Activated CD4-positive, alpha-beta T cell treated with anti-CD3 and anti-CD28 coated beads, Interleukin-2, amount 50 U/mL, for 16 hours (primary cell): Measurements from ENCODE around the gene AFAP1L2.
"Not testable (repeated sequence)": the region's sequence is repeated elsewhere in the genome, so short reads cannot be mapped to it uniquely, and the experiment has no call there.

Experiments used
- DNase-seq: peaks from one replicate; pipeline ENCODE4 v3.0.0-alpha.2; 2020

Gene AFAP1L2

GRCh38 chr10:114334301-114334700, 70.0 kb downstream of the AFAP1L2 start:
- no peak for DNase-seq

GRCh38 chr10:114333441-114333840, 70.9 kb downstream of the AFAP1L2 start:
- not testable (repeated sequence) for DNase-seq

- DNase-seq = no peak
Observed at GRCh38 chr10:114332301-114333192, 71.8 kb downstream of the AFAP1L2 start.

DNA sequence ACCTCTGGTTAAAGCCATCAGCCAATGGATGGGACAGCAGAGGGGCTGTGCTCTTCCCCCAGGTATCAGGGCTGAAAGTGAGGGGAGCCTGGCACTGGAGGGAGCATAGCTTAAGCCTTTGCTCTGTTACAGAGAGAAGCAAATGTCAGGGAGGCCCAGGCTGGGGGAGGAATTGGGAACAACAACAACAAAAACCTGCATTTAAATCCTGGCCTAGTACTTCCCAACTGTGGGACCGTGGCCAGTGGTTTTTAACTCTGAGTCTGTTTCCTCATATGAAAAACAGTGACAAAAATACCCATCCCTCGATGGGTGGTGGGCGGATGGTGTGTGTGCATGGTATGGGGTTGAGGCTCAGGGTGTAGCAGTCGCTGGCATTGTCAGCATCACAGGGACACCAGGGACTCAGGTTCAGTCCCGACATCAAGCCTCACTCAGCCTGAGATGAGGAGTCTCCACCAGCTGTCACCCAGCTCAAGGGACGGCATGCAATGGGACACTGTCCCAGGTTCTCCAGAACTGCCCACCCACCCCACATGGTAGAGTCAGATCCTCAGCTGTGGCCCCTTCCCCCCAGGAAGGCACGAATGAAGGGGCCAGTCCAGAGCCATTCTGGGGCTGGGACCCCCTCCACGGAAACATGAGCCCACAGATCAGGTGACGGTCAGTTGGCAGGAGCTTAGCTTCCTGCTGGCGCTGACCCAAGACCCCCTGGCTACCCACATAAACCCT, 74.5 kb downstream of the AFAP1L2 start:
- no peak for DNase-seq

- no peak for DNase-seq
Observed at GRCh38 chr10:114328874-114329273, 75.4 kb downstream of the AFAP1L2 start.

DNA sequence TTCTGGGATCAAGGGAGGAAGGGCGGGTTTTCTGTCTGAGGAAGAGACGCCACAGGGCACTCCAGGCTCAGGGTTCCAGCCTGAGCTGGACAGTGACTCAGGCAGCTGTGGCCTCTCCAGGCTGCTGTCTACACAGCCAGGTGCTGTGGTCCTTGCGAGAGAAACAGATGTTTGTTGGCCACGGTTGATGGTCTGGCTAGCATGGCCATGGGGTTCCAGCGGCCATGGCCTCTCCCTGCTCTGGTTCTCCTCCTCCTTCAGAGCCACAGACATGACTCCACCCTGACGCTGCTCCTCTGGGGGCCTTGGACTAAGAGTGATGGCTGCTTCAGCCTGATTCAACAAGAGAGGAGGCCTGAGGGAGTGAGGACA, 75.9 kb downstream of the AFAP1L2 start:
- no peak for DNase-seq

- DNase-seq = no peak
Observed at GRCh38 chr10:114327537-114328440, 76.5 kb downstream of the AFAP1L2 start.

DNA sequence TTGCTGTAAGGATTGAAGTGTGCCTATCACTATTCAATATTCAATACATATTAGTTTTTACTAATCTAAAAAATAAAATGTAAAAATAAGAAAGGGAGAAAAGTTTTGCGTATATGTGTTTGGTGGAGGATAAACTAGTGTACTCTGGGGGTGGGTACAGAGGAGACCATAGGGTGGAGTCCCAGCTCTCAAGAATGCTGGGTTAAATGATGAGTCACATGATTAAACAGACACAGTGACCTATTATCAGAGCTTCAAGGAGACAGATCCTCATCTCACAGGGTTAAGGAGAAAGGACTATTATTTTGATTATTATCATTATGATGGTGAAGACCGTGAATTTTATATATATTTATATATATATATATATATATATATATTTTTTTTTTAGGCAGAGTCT, 77.5 kb downstream of the AFAP1L2 start:
- no peak for DNase-seq

- DNase-seq = no peak
Observed at GRCh38 chr10:114323023-114323422, 81.3 kb downstream of the AFAP1L2 start.

DNA sequence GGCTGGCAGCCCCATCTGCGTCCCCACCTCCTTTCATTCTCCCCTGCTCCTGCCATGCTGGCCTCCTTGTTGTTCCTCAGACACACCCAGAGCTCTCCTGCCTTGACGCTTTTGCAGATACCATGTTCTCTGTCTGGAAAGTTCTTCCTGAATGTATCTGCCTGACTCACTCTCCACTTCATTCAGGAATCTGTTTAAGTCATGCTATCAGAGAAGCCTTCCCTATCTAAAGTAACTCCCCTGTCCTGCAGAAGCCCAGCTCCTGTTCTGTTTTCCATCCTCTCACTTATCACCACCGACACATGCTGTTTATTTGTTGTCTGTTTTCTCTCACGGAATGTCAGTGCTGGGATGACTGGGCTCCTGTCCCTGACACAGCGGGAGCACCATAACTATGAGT, 82.0 kb downstream of the AFAP1L2 start:
- DNase-seq = no peak

- no peak for DNase-seq
Observed at GRCh38 chr10:114320249-114321116, 83.8 kb downstream of the AFAP1L2 start.

- DNase-seq = no peak
Observed at GRCh38 chr10:114319406-114320248, 84.7 kb downstream of the AFAP1L2 start.

- DNase-seq = no peak
Observed at GRCh38 chr10:114316744-114317143, 87.6 kb downstream of the AFAP1L2 start.

DNA sequence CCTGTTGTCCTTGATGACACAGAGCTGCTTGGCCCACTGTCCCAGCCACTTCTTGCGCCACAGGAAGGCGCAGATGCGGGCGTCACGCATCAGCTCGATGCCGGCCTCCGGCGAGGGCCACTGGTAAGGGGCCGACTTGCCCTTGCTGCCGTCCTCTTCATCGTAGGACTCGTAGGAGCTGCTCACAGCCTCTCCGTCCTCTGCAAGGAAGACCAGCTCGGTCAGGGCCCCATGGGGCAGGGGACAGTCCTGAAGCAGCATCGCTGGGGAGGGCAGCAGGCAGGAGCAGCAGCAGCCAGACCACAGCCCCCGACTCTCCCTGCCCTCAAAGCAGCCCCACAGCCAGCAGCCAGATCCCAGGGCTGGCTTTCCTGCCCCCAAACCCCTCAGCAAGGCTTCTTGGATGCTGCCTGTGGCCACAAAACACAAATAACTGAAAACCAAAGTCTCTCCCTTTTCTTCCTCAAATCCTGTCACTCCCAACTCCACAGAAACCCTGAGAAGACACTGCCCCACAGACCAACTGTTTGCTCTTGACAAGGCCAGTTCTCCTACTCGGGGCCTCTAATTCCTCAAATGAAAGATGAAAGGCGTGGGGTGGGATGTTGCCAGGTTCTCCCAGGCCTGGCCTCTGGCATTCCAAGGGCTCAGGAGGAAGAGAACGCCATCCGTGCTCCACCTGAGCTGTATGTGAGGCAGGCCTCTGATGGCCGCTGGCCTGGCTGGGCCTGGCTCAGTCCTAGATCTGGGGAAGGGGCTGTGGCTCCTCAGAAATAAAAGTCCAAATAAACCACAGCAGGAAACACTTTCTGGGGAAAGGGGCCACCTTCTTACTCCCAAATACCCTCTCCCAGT, 88.5 kb downstream of the AFAP1L2 start:
- DNase-seq = no peak

- no peak for DNase-seq
Observed at GRCh38 chr10:114313866-114314265, 90.4 kb downstream of the AFAP1L2 start.

- DNase-seq = no peak
Observed at GRCh38 chr10:114313139-114313538, 91.2 kb downstream of the AFAP1L2 start.

DNA sequence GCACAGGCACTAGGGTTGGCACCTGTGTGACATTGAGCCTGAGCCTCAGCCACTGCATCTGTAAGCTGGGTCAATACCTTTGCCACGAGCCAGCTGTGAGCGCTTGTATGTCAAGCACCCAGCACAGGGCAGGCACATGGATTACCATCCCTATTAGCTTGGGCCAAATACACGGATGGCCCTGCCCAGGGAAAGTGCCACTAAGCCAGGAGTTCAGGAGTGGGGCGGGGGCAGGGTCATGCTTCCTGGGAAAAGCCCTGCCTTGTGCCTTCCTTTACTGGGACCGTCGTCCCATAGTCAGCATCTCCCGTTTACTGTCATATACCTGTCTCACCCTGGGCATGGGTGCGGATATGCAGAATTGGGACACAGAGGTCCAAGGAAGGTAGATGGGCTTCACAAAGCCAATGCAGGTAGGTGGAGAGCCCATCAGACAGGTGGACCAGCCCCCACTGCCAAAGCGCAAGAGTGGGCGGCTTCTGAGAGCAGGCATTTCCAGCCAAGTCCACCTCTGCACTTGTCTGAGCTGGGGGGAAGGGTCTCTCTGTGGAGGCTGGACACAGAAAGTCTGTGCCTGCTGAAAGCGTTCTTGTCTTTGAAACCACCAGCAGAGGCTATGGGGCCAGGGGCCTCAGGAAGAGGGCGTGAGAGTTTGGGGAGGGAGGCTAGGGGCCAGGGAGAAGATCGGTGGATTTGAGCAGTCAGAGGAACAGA, 92.6 kb downstream of the AFAP1L2 start:
- no peak for DNase-seq

DNA sequence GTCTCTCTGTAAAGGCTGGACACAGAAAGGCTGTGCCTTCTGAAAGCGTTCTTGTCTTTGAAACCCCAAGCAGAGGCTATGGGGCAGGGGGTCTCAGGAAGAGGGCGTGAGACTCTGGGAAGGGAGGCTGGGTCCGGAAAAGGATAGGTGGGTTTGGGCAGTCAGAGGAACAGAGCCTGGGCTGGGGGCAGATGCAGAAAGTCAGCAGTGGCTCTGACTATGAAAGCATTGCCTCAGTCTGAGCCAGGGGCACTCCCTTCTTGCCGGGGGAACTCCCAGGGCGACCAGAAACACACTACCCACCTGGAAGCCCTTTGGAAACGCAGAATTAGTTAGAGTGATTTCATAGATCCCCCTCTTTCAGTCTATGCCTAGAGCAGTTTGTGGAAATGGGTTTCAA, 93.3 kb downstream of the AFAP1L2 start:
- no peak for DNase-seq

DNA sequence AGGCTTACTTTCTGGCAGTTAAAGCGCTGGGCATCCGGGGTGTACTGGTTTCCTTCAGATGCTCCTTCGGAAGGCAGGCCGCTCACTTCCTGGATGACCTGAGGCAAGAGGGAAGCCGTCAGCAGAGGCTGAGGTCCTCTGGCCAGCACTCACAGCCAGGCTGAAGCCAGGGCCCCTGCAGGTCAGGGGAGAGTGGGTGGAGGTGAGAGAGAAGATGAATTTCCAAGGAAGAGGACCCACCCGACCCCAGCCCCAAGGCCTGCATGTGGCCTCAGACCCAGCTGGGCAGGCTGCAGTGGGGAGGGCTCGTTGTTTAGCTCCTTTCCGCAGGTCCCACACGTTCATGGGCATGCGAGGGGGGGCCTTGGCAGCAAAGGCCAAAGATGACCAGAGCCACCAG, 94.0 kb downstream of the AFAP1L2 start:
- no peak for DNase-seq

GRCh38 chr10:114309364-114309651, 95.0 kb downstream of the AFAP1L2 start:
- DNase-seq = no peak
